Prostate gland (tissue), 2 donors: Measurements from ENCODE around the gene APOOL. TPM values are rescaled to one million over a fixed set of nuclear protein-coding genes. Genes with fewer than 3 reads are reported as not detected.

Experiments used
- DNase-seq: peaks from one replicate; pipeline ENCODE4 v3.0.0-alpha.2; 2019; ENCODE audit warnings: low spot score
- H3K27ac ChIP-seq, 2 donors: fragments of 200-600 bp; sonication (generic); 2 replicates each; pipeline ENCODE4 v1.5.1; 2017 to 2019
- H3K27me3 ChIP-seq: fragments of 200-600 bp; sonication (generic); replicated peaks from 2 replicates; pipeline ENCODE4 v1.5.1; 2019; ENCODE audit not compliant: insufficient read depth
- H3K36me3 ChIP-seq, 2 donors: fragments of 200-600 bp; sonication (generic); 1 replicate in 1 of 2; 2 replicates in 1 of 2; pipeline versions ENCODE4 v1.5.1 to v1.8.1; 2017 to 2019
- H3K4me1 ChIP-seq: fragments of 200-600 bp; sonication (generic); replicated peaks from 2 replicates; pipeline ENCODE4 v1.5.1; 2019
- H3K4me3 ChIP-seq, 2 donors: fragments of 200-600 bp; sonication (generic); 2 replicates each; pipeline ENCODE4 v1.5.1; 2017 to 2019
- H3K9me3 ChIP-seq: fragments of 200-600 bp; sonication (generic); 2 replicates; pipeline ENCODE4 v1.5.1; 2017
- POLR2A ChIP-seq: fragments of 450-650 bp; IDR thresholded peaks from one replicate; pipeline ENCODE4 v1.6.1; 2016; ENCODE audit warnings: antibody characterized with exemption, mild to moderate bottlenecking
- POLR2AphosphoS5 ChIP-seq: sonication (generic); formaldehyde crosslinking; IDR thresholded peaks from one replicate; pipeline ENCODE4 v1.6.1; 2017; ENCODE audit warnings: antibody characterized with exemption
- WGBS: methylation state at CpG from one replicate; pipeline ENCODE4 v1.1.5; 2018; 5-methylcytosine and 5-hydroxymethylcytosine counted together
- intact Hi-C: fragments of 100-400 bp; cut with DNase I; formaldehyde crosslinking; loops from one replicate; pipeline ENCODE4 v1.14.2; 2022
- total RNA-seq, 2 donors: library from RNA; depleted of rRNA; stranded (reverse); fragments of >200 nt; gene quantifications; one replicate each; pipeline ENCODE4 v1.1.0, GENCODE V29; 2016
- TF ChIP-seq, protein P1 (sequence below), 4 experiments: fragments of 200-600 bp in 2 of 4; fragments of 450-650 bp in 2 of 4; sonication (generic) in 2 of 4; IDR thresholded peaks; 1 replicate in 3 of 4; 2 replicates in 1 of 4; pipeline ENCODE4 v1.5.1; 2016 to 2019; ENCODE audit warnings: antibody characterized with exemption in 4 of 4, mild to moderate bottlenecking in 2 of 4, moderate library complexity in 2 of 4

APOOL gene
- total RNA-seq, 2 donors from 2014 or later, result 9.9 to 10.8 TPM

DNA sequence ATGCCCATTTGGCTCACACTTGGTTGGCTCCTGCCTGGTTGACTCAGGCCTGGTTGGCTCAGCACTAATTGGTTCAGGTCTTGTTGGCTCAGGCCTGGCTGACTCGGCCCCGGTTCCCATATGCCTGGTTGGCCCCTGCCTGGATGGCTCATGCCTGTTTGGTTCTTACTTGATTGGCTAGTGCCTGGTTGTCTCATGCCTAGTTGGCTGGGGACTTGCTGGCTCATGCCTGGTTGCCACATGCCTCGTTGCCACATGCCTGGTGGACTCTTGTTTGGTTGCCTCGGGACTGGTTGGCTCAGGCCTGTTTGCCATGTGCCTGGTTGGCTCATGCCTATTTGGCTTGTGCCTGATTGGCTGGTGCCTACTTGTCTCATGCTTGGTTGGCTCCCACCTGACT, 103.7 kb downstream of the APOOL start:
- Histone ChIP-seq H3K27me3 (no peaks in the 10 kb centered on the region), H3K9me3 (no peaks in the 10 kb centered on the region), H3K4me1 (no peaks in the 10 kb centered on the region), H3K36me3 (no peaks in the 10 kb centered on the region), H3K27ac (no peak overlapping the region), H3K4me3 (no peak overlapping the region)
- intact Hi-C loops, result no loop called here
- TF ChIP-seq, protein P1, sequence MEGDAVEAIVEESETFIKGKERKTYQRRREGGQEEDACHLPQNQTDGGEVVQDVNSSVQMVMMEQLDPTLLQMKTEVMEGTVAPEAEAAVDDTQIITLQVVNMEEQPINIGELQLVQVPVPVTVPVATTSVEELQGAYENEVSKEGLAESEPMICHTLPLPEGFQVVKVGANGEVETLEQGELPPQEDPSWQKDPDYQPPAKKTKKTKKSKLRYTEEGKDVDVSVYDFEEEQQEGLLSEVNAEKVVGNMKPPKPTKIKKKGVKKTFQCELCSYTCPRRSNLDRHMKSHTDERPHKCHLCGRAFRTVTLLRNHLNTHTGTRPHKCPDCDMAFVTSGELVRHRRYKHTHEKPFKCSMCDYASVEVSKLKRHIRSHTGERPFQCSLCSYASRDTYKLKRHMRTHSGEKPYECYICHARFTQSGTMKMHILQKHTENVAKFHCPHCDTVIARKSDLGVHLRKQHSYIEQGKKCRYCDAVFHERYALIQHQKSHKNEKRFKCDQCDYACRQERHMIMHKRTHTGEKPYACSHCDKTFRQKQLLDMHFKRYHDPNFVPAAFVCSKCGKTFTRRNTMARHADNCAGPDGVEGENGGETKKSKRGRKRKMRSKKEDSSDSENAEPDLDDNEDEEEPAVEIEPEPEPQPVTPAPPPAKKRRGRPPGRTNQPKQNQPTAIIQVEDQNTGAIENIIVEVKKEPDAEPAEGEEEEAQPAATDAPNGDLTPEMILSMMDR (IDR thresholded peaks at IDR 0.05), result no peak
- no peak for TF ChIP-seq POLR2AphosphoS5
- TF ChIP-seq POLR2A, result no peak
- no peak for DNase-seq
- WGBS, result no CpG with 5 or more reads among the region's 4 CpGs

DNA sequence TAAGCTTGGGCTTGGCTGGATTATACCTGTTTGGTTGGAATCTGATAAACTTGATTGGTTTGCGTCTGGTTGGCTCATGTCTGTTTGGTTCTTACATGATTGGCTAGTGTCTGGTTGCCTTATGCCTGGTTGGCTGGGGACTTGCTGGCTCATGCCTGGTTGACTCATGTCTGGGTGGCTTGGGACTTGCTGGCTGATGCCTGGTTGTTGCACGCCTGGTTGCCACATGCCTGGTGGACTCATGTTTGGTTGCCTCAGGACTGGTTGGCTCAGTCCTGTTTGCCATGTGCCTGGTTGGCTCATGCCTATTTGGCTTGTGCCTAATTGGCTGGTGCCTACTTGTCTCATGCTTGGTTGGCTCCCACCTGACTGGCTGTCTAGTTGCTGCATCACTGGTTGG, 104.5 kb downstream of the APOOL start:
- Histone ChIP-seq H3K27me3 (no peaks in the 10 kb centered on the region), H3K27ac (no peak overlapping the region), H3K4me1 (no peaks in the 10 kb centered on the region), H3K4me3 (no peak overlapping the region), H3K9me3 (no peaks in the 10 kb centered on the region), H3K36me3 (no peaks in the 10 kb centered on the region)
- no peak for DNase-seq
- intact Hi-C loops, result no loop called here
- 90% methylated on average over 2 of the region's 2 CpGs for WGBS
- TF ChIP-seq, protein P1 (IDR thresholded peaks at IDR 0.05), result no peak

DNA sequence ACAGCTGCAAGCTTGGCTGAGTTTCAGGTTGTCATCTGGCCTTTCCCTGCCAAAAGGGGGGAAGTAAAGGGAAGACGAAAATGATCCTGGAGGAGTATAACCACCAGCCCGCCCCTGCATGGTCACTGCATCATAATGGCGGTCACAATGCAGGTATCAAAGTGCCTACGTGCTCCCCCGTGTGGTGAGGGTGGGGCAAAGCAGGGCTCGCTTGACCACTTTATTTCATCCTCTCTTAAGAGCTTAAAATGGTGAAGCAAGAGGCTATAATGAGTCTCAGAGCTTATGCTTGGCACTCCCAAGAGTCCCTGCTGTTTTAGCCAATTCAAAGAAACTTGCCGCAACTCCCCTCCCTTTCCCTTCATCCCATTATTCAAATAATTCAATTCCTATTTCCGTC, 105.6 kb downstream of the APOOL start:
- Histone ChIP-seq H3K36me3 (no peaks in the 10 kb centered on the region), H3K9me3 (no peaks in the 10 kb centered on the region), H3K4me3 (no peak overlapping the region), H3K4me1 (no peaks in the 10 kb centered on the region), H3K27me3 (no peaks in the 10 kb centered on the region), H3K27ac (no peak overlapping the region)
- WGBS, result 65% methylated on average over 8 of the region's 8 CpGs
- TF ChIP-seq POLR2A (no peak), POLR2AphosphoS5 (no peak)
- TF ChIP-seq, protein P1 (IDR thresholded peaks at IDR 0.05), result no peak
- DNase-seq, result no peak
- intact Hi-C loops, result no loop called here

DNA sequence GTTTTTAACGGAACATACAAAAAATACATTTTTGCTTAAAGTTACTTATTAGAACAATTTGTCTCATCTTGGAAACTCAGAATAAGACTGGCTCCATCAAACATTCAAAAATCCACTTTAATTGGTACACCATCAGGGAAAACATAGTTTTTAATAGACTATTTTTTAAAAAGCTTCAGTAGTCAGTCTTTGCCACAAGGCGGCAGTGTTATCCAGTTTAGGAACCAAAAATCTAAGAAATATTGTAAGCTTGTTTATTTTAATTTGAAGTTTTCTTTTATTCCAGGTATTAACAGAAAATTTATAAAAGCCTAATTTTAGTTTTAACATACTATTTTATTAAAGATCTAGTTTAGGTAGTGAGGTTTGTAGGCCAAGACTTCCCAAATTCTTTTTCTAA, 107.7 kb downstream of the APOOL start:
- intact Hi-C loops, result loop anchor here (10.0 kb wide), 1 partner anchor 433 kb away; no protein-coding TSS in a partner anchor
- TF ChIP-seq POLR2AphosphoS5 (no peak), POLR2A (no peak)
- TF ChIP-seq, protein P1 (IDR thresholded peaks at IDR 0.05), result peak in 3 of 4 experiments; percentile 43 to 52 (median 43)
- Histone ChIP-seq H3K27ac (no peak overlapping the region), H3K4me1 (no peaks in the 10 kb centered on the region), H3K4me3 (no peak overlapping the region), H3K27me3 (no peaks in the 10 kb centered on the region), H3K9me3 (no peaks in the 10 kb centered on the region), H3K36me3 (no peaks in the 10 kb centered on the region)
- DNase-seq, result no peak
- WGBS, result 40% methylated on average over 2 of the region's 2 CpGs

DNA sequence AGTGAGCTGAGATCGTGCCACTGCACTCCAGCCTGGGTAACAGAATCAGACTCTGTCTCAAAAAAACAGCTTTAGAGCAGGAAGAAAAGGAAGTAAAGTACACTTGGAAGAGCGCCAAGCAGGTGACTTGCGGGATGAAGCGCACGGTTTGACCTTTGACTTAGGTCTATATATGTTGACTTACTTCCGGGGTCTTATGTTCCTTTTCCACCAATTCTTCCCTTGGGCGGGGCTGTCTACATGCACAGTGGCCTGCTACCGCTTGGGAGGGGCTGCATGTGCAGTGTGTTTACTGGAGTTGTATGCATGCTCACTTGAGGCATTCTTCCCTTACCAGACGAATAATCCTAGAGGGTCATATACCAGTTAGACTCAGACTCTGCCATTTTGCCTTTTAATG, 108.6 kb downstream of the APOOL start:
- DNase-seq, result no peak
- no peaks in the 10 kb centered on the region for H3K9me3 ChIP-seq
- H3K4me3 ChIP-seq, result no peak overlapping the region
- H3K27me3 ChIP-seq, result no peaks in the 10 kb centered on the region
- H3K27ac ChIP-seq, result no peak overlapping the region
- intact Hi-C loops, result loop anchor here (10.0 kb wide), 1 partner anchor 433 kb away; no protein-coding TSS in a partner anchor
- 74% methylated on average over 9 of the region's 9 CpGs for WGBS
- no peaks in the 10 kb centered on the region for H3K4me1 ChIP-seq
- H3K36me3 ChIP-seq, result no peaks in the 10 kb centered on the region
- TF ChIP-seq, protein P1 (IDR thresholded peaks at IDR 0.05), result no peak
- TF ChIP-seq POLR2AphosphoS5, result no peak
- no peak for TF ChIP-seq POLR2A
